Neural progenitor cell (in vitro differentiated cells): Measurements from ENCODE around the gene AMBRA1. TPM values are rescaled to one million over a fixed set of nuclear protein-coding genes. Genes with fewer than 3 reads are reported as not detected.

Experiments used
- DNase-seq: peaks from one replicate; pipeline ENCODE4 v3.0.0-alpha.2; 2016; ENCODE audit warnings: low spot score
- H2AFZ ChIP-seq: fragments of 200-600 bp; sonication (generic); replicated peaks from 2 replicates; pipeline ENCODE4 v1.6.1; 2016; ENCODE audit warnings: antibody characterized with exemption
- H3F3A ChIP-seq: fragments of 200-600 bp; sonication (generic); 2 replicates; pipeline ENCODE4 v1.6.1; 2016; ENCODE audit warnings: antibody characterized with exemption, low read depth
- H3K27ac ChIP-seq: fragments of 200-600 bp; sonication (generic); 2 replicates; pipeline ENCODE4 v1.5.1; 2016; ENCODE audit warnings: mild to moderate bottlenecking
- H3K27me3 ChIP-seq: fragments of 200-600 bp; sonication (generic); 2 replicates; pipeline ENCODE4 v1.6.1; 2016; ENCODE audit warnings: mild to moderate bottlenecking, moderate library complexity
- H3K36me3 ChIP-seq: fragments of 200-600 bp; sonication (generic); 2 replicates; pipeline ENCODE4 v1.5.1; 2016
- H3K4me1 ChIP-seq: fragments of 200-600 bp; sonication (generic); 2 replicates; pipeline ENCODE4 v1.6.1; 2016; ENCODE audit warnings: mixed run types
- H3K4me2 ChIP-seq: fragments of 200-600 bp; sonication (generic); 2 replicates; pipeline ENCODE4 v1.6.1; 2016
- H3K4me3 ChIP-seq: fragments of 200-600 bp; sonication (generic); 2 replicates; pipeline ENCODE4 v1.5.1; 2016
- H3K79me2 ChIP-seq: fragments of 200-600 bp; sonication (generic); 2 replicates; pipeline ENCODE4 v1.6.1; 2016; ENCODE audit warnings: low read depth
- H3K9ac ChIP-seq: fragments of 200-600 bp; sonication (generic); 2 replicates; pipeline ENCODE4 v1.6.1; 2016
- H3K9me3 ChIP-seq: fragments of 200-600 bp; sonication (generic); 2 replicates; pipeline ENCODE4 v1.5.1; 2016; ENCODE audit warnings: low read depth
- H4K20me1 ChIP-seq: fragments of 200-600 bp; sonication (generic); 2 replicates; pipeline ENCODE4 v1.6.1; 2016; ENCODE audit warnings: low read depth
- H3K27ac Mint-ChIP-seq: 3 replicates; pipeline ENCODE4 v1.8.0; 2021; ENCODE audit warnings: mixed read lengths
- H3K27me3 Mint-ChIP-seq: 2 replicates; pipeline ENCODE4 v1.8.0; 2022; ENCODE audit warnings: low read depth, mild to moderate bottlenecking, inconsistent platforms, moderate library complexity, mixed read lengths; ENCODE audit not compliant: insufficient read depth
- H3K36me3 Mint-ChIP-seq: 3 replicates; pipeline ENCODE4 v1.8.0; 2021; ENCODE audit warnings: mixed read lengths
- H3K4me1 Mint-ChIP-seq: 3 replicates; pipeline ENCODE4 v1.8.0; 2021; ENCODE audit warnings: mixed read lengths
- H3K4me3 Mint-ChIP-seq: 3 replicates; pipeline ENCODE4 v1.8.0; 2021; ENCODE audit warnings: mild to moderate bottlenecking, moderate library complexity, mixed read lengths
- H3K9me3 Mint-ChIP-seq: 3 replicates; pipeline ENCODE4 v1.8.0; 2020; ENCODE audit warnings: mixed read lengths
- EZH2 ChIP-seq: fragments of 200-600 bp; sonication (generic); IDR thresholded peaks from 2 replicates; pipeline ENCODE4 v1.6.1; 2017; ENCODE audit warnings: antibody characterized with exemption, mild to moderate bottlenecking, moderate library complexity
- EZH2phosphoT487 ChIP-seq: fragments of 200-600 bp; sonication (generic); IDR thresholded peaks from 2 replicates; pipeline ENCODE4 v1.6.1; 2017; ENCODE audit warnings: antibody characterized with exemption
- total RNA-seq: library from RNA; depleted of rRNA; stranded (reverse); fragments of >200 nt; gene quantifications from 2 replicates; pipeline ENCODE4 v1.2.3, GENCODE V29; 2015; ENCODE audit warnings: low replicate concordance
- TF ChIP-seq, protein P1 (sequence below): fragments of 200-600 bp; sonication (generic); IDR thresholded peaks from 2 replicates; pipeline ENCODE4 v1.5.1; 2017; ENCODE audit warnings: antibody characterized with exemption, mild to moderate bottlenecking

Gene AMBRA1
- total RNA-seq, 1 donor from 2014 or later, result 20.7 TPM

DNA sequence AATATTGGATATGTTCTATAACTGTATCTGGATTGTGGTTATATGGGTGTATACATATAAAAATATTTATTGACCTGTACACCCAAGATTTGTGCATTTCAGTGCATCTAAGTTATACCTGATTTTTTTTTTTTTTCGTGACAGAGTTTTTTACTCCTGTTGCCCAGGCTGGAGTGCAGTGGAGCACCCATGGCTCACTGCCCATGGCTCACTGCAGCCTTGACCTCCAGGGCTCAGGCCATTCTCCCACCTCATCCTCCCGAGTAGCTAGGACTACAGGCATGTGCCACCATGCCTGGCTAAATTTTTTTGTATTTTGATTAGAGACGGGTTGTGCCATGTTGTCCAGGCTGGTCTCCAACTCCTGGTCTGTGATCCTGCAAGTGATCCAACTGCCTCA, 47.8 kb upstream of the AMBRA1 start:
- Histone ChIP-seq H3K9me3 (no peaks in the 10 kb centered on the region), H3K36me3 (no peaks in the 10 kb centered on the region), H3K4me2 (no peak overlapping the region), H3K4me3 (no peak overlapping the region), H3K79me2 (no peaks in the 10 kb centered on the region), H3F3A (no peaks in the 10 kb centered on the region), H4K20me1 (no peaks in the 10 kb centered on the region), H2AFZ (no peak overlapping the region), H3K9ac (no peak overlapping the region), H3K4me1 (no peaks in the 10 kb centered on the region), H3K27ac (no peak overlapping the region), H3K27me3 (no peaks in the 10 kb centered on the region)
- Mint-ChIP-seq H3K36me3 (peaks cover 13% of the 10 kb centered on the region), H3K27me3 (no peaks in the 10 kb centered on the region), H3K27ac (no peak overlapping the region), H3K4me3 (no peak overlapping the region), H3K4me1 (no peaks in the 10 kb centered on the region), H3K9me3 (no peaks in the 10 kb centered on the region)
- DNase-seq, result no peak
- TF ChIP-seq EZH2phosphoT487, result no peak
- TF ChIP-seq EZH2, result no peak
- TF ChIP-seq, protein P1, sequence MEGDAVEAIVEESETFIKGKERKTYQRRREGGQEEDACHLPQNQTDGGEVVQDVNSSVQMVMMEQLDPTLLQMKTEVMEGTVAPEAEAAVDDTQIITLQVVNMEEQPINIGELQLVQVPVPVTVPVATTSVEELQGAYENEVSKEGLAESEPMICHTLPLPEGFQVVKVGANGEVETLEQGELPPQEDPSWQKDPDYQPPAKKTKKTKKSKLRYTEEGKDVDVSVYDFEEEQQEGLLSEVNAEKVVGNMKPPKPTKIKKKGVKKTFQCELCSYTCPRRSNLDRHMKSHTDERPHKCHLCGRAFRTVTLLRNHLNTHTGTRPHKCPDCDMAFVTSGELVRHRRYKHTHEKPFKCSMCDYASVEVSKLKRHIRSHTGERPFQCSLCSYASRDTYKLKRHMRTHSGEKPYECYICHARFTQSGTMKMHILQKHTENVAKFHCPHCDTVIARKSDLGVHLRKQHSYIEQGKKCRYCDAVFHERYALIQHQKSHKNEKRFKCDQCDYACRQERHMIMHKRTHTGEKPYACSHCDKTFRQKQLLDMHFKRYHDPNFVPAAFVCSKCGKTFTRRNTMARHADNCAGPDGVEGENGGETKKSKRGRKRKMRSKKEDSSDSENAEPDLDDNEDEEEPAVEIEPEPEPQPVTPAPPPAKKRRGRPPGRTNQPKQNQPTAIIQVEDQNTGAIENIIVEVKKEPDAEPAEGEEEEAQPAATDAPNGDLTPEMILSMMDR, result no peak

DNA sequence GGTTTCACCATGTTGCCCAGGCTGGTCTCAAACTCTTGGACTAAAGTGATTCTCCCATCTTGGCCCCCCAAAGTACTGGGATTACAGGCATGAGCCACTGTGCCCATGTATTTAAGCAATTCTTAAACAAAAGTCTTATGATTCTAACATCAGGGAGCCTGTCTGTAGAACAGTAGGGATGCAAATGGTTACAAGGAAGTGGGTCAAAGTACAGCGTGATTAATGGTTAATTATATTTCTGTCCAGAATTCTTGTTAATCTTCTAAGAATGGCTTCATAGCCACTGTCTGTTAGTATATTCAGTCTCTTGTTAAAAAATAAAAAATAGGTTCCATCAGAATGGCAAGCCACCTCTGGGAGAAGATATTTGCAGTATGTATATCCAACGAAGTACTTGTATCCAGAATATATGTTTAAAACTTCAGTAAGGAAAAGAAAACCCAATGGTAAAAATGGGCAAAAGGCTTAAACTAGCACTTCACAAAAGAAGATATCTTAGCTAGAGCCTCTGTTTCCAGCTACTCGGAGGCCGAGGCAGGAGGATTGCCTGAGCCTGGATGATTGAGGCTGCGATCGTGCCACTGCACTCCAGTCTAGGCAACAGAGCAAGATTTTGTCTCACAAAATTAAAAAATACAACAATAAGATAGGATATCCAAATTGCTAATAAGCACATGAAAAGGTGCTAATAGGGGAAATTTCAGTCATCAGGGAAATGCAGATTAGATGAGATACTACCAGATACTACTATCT, 46.4 kb upstream of the AMBRA1 start:
- H3K27me3 Mint-ChIP-seq, result no peaks in the 10 kb centered on the region
- Histone ChIP-seq H3K4me2 (no peak overlapping the region), H3K79me2 (no peaks in the 10 kb centered on the region), H3K9ac (no peak overlapping the region), H2AFZ (no peak overlapping the region), H3K36me3 (no peaks in the 10 kb centered on the region), H3K4me3 (no peak overlapping the region), H4K20me1 (no peaks in the 10 kb centered on the region), H3K4me1 (no peaks in the 10 kb centered on the region), H3F3A (no peaks in the 10 kb centered on the region), H3K27me3 (no peaks in the 10 kb centered on the region), H3K27ac (no peak overlapping the region), H3K9me3 (no peaks in the 10 kb centered on the region)
- no peak for TF ChIP-seq EZH2
- TF ChIP-seq, protein P1, result no peak
- no peak for TF ChIP-seq EZH2phosphoT487
- no peak overlapping the region for H3K27ac Mint-ChIP-seq
- no peaks in the 10 kb centered on the region for H3K9me3 Mint-ChIP-seq
- H3K4me3 Mint-ChIP-seq, result no peak overlapping the region
- DNase-seq, result no peak
- no peaks in the 10 kb centered on the region for H3K4me1 Mint-ChIP-seq
- H3K36me3 Mint-ChIP-seq, result peaks cover 13% of the 10 kb centered on the region

DNA sequence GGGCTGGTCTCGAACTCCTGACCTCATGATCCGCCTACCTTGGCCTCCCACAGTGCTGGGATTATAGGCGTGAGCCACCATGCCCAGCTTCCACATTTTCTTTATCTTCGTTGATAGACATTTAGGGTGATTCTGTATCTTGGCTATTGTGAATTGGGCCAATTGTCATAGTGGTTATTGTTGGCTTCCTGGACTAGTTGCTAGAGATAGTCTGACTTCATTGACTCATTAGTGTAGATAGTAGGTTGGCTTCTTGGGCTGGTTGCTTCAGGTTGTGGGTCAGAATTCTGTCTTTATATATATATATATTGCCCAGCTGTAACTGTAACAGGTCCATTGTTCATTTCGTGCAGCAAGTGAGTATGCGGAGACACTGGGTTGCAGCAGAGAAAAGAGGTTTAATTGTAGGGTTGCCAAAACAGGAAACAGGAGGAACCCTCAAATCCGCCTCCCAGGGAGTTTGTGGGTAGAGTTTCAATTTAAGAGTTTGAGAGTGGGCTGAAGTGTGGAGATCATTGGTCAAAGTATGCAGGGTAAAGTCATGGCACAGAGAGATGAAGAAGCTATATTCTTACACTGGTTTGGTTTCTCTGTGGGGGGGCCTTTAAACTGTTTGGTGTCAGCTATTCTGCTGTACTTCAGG, 45.5 kb upstream of the AMBRA1 start:
- no peak overlapping the region for H3K9ac ChIP-seq
- H3K27me3 Mint-ChIP-seq, result no peaks in the 10 kb centered on the region
- TF ChIP-seq, protein P1, result no peak
- no peak for TF ChIP-seq EZH2phosphoT487
- TF ChIP-seq EZH2, result no peak
- no peaks in the 10 kb centered on the region for H3K4me1 ChIP-seq
- H3K27ac ChIP-seq, result no peak overlapping the region
- no peak for DNase-seq
- H3K9me3 Mint-ChIP-seq, result no peaks in the 10 kb centered on the region
- H3K27ac Mint-ChIP-seq, result no peak overlapping the region
- peaks cover 11% of the 10 kb centered on the region for H3K36me3 Mint-ChIP-seq
- no peaks in the 10 kb centered on the region for H3K27me3 ChIP-seq
- H3K4me3 ChIP-seq, result no peak overlapping the region
- no peak overlapping the region for H3K4me3 Mint-ChIP-seq
- no peaks in the 10 kb centered on the region for H3F3A ChIP-seq
- no peaks in the 10 kb centered on the region for H3K9me3 ChIP-seq
- H3K36me3 ChIP-seq, result no peaks in the 10 kb centered on the region
- H3K4me1 Mint-ChIP-seq, result no peaks in the 10 kb centered on the region
- no peak overlapping the region for H3K4me2 ChIP-seq
- no peaks in the 10 kb centered on the region for H4K20me1 ChIP-seq
- no peak overlapping the region for H2AFZ ChIP-seq
- H3K79me2 ChIP-seq, result no peaks in the 10 kb centered on the region
